Measurements from ENCODE around the gene JPH4.

Gene JPH4

DNA sequence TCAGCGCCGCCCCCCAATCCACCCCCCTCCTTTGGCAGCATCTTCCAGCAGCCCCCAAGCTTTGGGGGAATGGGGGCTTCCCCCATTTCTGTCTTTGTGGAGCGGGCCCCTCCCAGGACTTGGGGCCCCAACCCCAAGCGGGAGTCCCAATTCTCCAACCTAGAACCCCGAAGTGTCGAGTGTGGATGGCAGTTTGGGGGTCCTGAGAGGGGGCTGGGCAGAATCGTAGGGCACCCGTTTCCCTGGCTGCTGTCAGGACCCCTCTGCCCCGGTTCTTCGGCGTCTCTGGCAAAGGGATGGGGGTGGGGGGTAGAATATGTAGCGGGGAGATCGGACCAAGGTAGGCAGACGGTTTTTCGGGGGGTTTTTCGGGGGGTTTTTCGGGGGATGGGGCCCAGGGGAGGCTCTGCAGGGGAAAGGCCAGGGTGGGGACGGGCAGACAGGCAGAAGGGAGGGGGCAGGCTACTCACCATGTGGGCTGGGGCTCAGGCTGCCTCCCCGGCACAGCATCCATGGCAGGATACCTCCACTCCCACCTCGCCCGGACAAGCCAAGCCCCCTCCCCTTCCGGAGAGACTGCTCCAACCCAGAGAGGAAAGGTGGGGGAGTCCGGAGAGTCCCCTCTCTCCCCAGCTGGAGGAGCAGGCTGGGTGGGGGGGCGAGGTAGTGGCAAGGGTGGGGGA is 739 bp downstream of the JPH4 start:
- no peak for DNase-seq

DNA sequence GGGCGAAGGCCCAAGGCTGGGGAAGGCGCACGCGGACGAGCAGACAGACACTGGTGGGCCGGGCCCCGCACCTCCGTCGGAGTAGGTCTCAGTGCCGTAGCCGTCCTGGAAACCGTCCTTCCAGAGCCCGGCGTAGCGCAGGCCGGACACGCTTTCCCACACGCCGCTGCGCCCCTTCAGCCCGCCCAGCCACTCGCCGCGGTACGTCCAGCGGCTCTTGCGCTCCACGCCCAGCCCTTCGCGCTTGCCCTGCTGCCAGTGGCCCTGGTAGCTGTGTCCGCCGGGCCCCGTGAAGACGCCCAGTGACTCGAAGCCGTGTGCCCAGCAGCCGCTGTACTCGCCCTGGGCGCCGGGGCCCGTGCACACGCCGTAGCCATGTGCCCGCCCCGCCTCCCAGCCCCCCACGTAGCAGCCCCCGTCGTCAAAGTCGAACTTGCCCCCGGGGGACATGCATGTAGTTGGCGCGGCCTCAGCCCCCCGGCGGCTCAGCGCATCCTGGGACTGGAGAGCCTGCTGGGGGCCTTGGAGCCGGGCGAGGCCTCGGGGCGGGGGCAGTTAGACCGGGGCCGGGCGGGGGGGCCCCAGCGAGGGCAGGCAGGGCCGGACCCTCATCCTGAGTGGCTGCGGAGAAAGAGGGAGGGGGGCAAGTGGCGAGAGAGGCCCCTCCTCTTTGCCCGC is 1.4 kb downstream of the JPH4 start:
- DNase-seq, result no peak

DNA sequence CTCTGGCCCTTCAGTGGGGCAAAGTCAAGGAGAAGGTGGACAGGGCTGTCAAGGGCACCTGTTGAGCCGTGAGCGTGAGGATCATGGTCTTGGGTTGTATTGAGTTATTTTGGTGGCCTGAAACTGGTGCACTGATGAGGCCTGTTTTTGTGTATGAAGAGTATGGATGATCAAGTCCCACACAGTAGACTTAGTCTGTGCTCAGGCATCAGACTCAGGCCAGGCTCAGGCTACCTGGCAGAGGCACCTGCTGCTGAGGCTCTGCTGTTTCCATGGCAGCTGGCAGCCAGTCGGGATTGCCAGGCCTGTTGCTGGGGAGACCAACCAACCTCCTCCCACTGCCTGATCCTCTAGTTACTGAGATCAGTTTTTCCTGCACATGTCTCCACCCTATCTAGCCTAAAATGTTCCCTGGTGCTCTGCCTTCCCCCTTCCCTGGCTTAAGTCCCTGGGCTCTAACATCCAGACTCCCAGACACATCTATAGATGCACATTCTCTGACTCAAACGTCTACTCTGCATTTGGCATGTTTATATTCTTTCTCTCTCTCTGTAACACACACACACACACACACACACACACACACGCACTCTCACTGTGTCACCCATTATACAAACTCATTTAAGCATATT is 5.1 kb downstream of the JPH4 start:
- DNase-seq, result no peak

DNA sequence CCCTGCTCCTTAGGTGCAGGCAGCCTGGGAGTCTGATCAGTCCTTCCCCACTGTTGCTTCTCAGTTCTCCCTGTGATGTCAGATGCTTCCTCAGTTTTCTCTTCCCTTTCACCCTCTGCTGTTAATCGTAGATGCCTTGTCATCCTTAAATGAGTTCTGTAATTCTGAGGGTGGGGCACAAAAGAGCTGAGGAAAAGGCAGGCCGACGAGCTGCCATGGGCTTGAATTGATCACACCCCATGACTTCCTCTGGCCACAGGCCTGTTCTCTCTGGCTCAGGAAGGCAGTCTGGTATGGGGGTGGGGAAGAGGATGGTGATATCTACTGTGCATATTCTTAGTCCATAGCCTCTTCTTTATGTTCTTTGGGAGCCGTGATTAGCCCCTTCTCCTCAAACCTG is 5.8 kb downstream of the JPH4 start:
- no peak for DNase-seq

DNA sequence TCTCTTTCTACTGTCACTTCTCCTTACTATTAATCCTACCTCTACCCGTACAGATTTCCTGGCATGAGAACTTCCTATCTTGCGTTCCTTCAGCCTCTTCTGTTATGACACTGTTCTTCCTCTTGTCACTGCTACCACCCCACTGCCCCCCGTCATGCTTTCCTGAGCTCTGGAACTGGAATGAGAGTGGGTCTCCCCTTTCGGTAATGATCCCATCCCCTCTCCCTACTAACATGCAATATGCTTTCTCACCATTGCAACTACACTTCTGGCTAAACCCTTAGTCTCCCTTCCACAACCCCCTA is 6.1 kb downstream of the JPH4 start:
- no peak for DNase-seq

DNA sequence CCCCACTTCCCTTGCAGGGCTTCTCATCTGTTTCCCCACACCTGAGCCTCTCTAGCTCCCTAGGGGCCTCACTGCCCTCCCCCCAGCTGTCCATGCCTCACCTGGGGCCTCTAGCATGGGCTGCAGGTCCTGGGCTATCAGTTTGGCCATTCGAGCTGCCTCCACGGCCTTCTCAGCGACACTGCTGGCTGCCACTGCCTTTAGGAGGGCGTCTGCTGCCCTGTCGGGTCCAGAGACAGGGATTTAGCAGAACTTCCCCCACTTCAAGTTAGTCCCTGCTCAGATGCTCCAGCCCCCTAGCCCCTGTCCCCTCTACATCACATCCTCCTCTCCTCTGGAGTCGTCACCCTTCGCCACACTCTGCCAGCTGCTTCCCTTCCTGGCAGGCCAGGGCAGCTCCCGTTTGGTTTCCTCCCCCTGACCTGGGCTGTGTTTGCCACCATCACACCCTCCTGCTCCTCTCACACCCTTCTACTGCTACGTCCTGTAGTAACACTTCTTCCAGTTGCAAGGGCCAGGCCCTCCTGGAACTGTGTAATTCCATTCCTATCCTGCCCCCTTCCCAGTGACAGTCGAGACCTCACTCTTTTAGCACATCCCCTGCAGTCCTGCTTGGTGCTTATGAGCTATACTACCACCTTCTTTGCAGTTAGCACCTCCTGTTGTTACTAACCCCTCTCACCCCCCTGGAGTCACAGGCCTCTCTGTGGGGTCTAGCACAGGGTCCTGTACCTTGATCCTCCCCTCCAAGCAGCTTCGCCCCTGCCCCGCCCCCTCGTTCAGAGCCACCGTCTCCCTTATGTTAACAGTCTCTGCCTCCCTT is 6.7 kb downstream of the JPH4 start:
- no peak for DNase-seq

DNA sequence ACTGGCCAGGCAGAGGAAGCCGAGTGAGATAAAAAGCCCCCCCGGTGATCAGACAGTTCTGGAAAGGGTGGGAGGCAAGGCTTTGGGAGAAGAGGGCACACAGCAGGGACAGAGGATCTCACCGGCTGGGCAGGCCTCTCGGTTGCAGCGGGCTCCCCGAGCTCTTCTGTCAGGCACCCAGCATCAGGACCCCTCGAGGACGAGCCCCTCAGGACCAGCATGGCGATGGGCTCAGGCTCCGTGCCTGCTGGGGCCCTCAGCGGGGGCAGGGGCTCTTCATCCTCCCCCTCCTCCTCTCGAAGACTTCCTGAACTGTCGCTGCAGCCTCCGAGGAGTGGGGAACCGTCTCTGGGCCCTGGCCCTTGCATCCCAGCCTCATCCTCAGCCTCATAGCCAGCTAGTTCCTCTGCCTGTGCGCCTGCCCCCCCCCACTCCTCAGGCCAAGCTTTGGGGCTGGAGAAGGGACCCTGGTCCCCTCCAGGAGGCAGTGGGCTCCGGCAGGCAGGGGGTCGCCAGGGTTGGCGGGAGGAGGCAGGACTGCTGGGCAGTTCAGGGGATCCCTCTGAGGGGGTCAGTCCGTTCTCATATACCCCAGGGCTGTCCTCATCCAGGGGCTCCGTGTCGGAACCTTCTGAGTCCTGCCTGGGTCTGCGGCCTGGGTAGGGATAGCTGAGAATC is 7.6 kb downstream of the JPH4 start:
- no peak for DNase-seq

DNA sequence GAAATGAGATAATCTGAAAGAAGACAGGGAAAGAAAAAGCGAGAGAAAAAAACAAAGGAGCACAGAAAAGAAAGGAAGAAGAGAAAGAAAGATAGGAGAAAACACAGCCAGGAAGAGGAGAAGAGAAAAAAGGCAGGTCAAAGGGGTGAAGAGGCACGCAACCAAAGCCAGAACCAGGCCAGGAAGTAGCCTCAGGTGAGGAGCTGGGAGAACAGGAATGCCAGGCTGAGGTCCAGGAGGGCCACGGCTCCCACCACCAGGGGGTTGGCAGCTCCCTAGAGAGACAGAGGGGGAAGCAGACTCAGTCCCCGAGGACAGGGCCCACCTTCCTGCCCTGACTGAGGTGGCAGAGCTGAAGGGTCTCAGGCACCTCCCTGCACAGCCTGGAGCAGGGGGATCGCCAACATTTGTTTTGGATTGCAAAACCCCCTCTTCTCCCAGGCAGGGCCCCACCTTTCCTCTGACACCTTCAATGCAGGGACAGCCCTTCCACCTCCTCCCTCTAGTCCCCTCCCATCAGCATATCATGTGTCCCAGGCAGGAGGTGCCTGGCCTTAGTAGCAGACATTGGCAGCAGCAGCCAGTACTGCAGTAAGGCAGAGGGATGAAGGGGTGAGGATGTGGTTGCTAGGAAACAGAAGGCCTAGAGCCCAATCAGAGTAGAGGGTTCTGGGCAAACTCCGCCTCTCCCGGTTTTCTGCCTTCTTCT is 9.0 kb downstream of the JPH4 start:
- no peak for DNase-seq

DNA sequence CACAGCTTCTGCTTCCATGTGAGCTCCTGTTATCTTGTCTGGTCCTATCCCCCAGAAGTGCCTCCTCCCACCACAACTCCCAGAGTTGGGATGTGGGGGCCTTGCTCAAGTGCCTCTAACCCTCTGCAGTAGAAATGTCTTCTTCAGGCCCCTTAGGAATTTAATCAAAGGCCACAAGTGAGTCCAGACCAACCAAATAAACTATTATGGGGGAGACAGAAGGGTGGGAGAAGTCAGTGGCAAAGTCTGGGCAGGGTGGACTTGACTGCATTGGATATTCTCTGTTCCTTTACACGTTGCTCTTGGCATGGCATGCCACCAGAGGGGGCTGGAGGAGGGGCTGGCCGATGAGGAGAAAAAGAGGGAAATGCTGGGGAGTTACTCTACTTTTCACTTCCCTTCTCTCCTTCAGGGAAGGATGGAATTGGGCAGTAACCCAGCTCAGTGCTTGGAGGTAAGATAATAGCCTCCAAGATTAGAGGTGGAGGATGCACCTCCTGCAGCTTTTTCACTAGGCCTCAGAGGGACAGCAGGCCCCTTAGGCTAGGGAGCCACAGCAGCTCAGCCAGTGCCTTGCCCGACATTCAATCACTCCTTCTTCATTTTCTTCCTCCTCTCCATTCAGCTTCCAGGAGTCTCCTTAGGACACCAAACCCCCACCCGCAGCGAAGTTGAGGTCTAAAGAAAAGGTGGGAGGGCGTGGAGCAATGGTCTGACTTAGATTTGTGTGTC is 9.8 kb downstream of the JPH4 start:
- DNase-seq, result no peak

DNA sequence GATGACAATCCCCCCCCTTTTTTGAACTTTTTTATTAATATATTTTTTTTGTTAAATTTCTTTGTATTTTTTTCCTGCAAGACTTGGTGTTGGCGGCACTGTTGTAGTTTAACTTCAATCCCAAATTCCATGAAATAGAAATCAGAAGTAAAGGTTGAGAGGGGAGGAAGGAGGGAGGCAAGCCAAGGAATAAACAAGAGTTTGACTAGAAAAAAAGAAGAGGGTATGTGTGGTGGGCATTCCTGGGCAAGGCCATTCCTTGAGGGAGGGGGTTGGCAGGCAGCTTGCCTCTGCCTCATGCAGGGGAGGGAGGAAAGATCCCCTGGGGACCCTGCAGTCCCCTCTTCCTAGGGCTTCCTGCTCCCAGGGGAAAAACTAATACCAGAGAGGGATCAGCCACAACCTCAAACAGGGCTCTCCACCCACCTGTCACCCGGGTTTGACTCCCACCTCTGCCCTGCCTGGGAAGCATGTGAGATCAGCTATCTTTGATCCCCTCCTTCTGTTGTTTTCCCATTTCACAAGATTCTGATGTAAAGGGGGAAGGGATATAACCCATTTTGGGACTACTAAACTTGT is 10.5 kb downstream of the JPH4 start:
- DNase-seq, result no peak

DNA sequence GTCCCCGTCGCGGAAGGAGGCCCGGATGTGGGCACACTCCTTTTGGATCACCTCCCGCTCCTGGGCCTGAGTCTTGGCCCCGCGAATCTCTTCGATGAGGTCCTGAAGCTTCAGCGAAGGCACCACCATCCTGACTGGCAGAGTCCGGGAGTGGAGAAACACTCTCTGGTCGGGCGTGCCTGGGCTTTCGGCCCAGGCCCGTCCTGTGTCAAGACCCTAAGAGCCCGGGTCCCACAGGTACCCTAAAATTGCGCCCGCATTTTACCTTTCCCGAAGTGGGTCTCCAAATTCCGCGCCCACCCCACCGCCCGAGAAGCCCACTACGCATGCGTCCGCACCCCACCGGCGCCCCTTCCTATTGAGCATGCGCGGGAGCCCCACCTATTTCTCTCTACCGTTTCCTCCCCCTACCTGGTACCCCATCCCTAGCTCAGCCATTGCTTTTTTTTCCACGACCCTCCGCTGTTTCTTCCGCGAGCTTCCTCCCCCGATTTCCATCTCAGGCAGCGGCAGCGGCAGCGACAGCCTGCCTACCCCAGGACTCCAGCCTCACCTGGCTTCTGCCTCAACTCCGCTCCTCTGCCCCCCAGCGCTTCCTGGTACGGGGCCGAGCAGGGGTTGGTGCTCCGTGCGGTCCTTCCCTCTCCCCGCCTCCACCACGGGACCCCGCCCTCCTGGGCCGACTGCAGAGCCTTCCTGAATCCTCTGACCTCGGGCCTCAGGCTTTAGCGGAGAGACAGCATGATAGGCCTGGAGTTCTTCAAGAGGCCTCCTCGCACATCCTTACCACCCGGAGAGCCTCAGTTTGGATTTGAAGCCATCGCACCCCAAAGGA is 11.2 kb downstream of the JPH4 start, which contains the start of gene AP1G2:
Gene AP1G2, minus strand, starts transcription at position 606 of the 835 bp plus-strand sequence. Its CDS starts 477 bp downstream, at position 129.
- peak; percentile 64 for DNase-seq

DNA sequence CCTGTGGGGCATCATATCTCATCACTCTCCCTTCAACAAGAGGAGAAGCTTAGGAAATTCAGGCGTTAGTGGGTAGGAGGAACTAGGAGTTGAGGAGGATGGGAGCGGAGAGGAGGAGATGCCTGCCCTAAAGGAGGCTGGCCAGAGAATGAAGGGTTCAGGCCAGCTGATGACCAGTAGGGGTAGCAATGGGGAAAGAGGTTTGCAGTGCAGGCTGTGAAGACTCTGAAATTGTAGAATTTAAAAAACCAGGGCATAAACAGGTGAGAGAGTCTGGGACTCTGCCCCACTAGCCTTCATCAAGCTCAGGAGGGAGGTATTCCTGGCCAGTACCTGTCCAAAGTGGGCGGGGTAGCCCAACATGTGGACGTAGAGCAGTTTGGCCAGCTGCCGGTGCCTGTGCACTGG is 11.8 kb downstream of the JPH4 start:
- DNase-seq, result no peak

DNA sequence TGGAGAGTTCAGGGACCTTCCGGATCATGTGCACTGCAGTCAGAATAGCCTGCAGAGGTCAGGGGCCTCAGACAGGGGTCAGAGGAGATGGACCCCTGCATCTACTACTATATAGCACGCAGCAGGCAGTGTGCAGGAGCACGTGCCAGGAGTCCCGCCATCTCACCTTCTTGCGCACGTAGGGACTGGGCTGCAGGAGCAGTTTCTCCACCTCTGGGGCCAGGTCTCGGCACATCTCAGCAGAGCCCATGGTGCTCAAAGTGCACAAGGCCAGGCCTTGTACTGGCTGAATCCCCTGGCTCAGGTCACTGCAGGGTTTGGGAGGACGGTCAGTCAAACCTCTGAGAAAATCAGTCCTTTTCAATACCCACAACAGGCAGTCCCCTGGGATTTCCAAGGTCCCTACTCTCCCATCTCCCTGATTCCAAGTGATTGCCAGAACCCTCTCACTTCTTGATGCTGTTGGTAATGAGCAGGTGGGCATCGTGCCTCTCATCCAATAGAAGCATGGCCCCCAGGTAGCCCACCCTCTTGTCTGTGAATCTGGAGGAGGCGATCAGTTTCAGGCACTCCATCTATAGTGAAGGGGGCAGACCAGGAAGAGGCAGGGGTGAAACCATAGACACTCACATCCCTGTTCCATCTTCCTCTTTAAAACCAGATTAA is 12.3 kb downstream of the JPH4 start:
- DNase-seq, result no peak

DNA sequence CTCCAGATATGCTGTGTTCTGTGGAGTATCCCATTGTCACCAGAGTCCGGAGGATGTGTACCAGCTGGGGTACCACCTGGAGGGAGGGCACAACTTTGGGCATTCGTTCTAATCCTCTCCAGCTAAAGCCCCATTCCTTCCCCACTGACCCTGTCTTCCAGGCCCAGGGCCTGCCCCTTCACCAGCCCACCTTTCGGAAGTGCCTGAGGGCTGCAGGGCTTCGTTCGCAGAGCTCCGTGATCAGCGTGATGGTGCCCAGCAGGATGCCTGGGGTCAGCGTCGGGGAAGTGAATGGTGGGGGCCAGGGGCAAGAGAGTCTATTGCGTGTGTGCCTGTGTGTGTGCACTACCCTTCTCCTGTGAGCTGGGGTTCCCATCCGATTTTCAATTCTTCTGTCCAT is 13.0 kb downstream of the JPH4 start:
- DNase-seq, result no peak

DNA sequence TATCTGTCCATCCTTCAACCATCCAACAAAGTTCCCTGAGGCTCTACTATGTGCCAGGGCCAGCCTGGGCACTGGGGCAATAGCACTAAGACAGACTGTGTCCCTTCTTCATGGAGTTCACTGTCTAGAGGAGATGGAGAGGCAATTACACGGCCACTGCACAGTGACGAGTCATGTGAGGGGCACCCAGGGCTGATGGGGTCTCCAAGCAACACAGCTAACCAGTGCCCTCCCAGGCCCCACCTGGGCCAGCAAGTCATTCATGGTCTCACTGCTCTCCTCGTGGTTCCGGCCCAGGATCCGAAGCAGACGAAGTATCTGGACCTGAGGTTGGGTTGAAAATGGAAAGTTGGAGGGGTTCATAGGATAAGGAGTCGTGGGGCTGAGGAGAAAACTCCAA is 13.7 kb downstream of the JPH4 start:
- DNase-seq, result no peak

DNA sequence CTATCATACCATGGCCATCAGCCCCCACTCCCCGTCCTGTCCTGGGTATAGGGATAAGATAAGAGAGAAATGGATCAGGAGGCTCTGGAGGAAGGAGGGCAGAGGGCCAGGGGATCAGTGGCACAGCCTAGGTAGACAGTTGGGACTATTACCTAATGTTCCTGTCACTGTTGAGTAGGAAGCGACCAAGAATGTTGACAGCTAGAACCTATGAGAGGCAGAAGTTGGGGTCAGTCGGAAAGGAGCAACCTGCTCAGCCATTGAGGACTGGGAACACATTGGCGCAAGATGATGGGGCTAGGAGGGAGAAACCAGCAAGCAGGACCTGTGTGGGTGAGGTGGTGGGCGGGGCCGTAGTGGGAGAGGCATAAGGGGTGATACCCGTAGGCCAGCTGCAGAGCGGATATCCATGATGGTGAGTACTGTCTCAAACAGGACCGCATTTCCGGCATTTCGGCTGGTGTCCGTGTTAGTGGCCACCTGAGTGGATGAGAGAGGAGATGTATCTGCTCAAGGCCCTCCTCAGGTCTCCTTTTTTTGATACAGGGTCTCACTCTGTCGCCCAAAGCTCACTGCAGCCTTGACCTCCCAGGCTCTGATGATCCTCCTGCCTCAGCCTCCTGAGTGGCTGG is 14.3 kb downstream of the JPH4 start:
- no peak for DNase-seq

DNA sequence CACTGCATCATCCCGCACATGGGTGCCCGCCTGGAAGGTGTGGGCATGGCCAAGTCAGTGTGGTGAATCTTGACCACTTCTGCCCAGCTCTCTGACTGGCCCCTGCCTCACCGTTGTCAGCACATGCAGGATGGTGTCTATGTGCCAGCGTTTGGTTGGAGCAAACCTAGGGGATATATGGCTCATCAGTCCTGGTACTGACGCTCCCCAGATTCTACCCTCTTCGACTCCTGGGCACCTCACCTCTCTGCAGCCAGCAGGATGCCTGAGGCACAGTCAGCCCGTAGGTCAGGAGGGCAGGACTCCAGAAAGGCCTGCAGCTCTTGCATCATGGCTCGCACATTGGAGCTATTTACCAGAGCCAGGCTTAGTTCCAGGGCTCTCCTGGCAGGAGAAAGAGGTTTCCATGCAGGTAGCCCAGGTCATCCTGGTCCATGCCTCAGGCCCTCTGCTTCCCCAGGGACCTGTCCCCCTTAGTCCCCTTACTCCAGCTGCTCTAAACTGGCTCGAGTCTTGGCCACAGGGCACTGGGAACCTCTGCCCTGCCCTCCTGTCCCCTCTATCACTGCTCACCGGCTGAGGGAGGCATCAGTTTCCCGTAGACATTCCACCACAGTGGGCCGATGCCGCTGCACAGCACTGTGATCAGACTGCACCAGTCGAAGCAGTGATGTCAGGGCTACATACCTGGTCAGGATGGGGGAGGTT is 15.0 kb downstream of the JPH4 start:
- DNase-seq, result no peak

DNA sequence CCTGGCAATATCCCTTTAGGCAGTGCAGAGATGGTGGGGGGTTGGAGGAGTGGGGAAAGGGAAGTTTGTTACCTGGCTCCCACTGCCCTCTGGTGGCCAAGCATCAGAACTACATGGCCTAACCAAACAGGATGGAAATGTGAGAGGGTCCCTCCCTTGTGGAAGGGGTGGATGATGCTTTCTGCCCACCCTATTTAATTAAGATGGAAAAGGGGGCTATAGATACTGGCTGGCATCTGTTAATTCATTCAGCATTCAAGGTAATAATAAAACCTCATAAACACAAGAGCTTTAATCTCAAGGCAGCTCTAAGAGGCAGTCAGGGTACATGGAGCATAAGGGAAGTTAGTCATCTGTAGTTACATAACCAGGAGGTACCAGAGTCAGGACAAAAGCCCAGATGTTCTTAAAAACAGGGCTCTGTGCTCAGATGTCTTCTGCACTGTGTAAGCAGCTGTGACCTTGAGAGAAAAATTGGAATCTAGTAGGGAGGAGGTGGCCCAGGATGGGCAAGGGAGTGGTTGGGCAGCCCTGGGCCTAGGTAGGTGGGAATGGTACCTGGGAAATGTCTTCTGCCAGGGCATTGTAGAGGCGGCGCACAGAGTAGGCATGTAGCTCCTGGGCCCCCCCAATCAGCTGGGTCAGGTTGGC is 15.6 kb downstream of the JPH4 start:
- no peak for DNase-seq
